HepG2 (cell line): ENCODE results near the gene TACC2. TPM values are rescaled to one million over a fixed set of nuclear protein-coding genes. Genes with fewer than 3 reads are reported as not detected.

Experiments used
- GATAD2A ChIP-seq: IDR thresholded peaks from 2 replicates; pipeline ENCODE4 v1.6.1; 2016
- PRDM4 ChIP-seq: sonication (generic); formaldehyde crosslinking; IDR thresholded peaks from 2 replicates; pipeline ENCODE4 v1.9.0; 2021; ENCODE audit warnings: missing genetic modification reagents, borderline replicate concordance
- ZNF264 ChIP-seq: sonication (generic); formaldehyde crosslinking; IDR thresholded peaks from 2 replicates; pipeline ENCODE4 v1.4.0; 2020; ENCODE audit warnings: missing genetic modification reagents
- ZNF280D ChIP-seq: sonication (generic); formaldehyde crosslinking; IDR thresholded peaks from 2 replicates; pipeline ENCODE4 v1.5.1; 2020; ENCODE audit warnings: mild to moderate bottlenecking, missing genetic modification reagents
- ZNF496 ChIP-seq: sonication (generic); formaldehyde crosslinking; IDR thresholded peaks from 2 replicates; pipeline ENCODE4 v1.8.1; 2023; ENCODE audit warnings: mild to moderate bottlenecking, moderate library complexity, missing genetic modification reagents; ENCODE audit not compliant: insufficient replicate concordance
- polyA plus RNA-seq, 8 experiments: library from polyadenylated mRNA; depleted of rRNA in 3 of 8; stranded (reverse) in 7 of 8; unstranded in 1 of 8; fragments of >200 nt; fragmentation: Illumina TruSeq in 4 of 8; extraction: Trizol in 4 of 8; gene quantifications; 2 replicates each; pipeline versions ENCODE4 v1.2.1 to v1.2.3, GENCODE V29; 2011 to 2016; ENCODE audit warnings: low read depth in 4 of 8, missing spikeins in 1 of 8, mixed read lengths in 1 of 8; ENCODE audit not compliant: insufficient read depth in 1 of 8
- total RNA-seq, 5 experiments: library from RNA; depleted of rRNA; stranded (reverse); fragments of >200 nt; fragmentation: Illumina TruSeq; extraction: Trizol; gene quantifications; 2 replicates each; pipeline ENCODE4 v1.2.3, GENCODE V29; 2016; ENCODE audit warnings: low read depth in 1 of 5
- TF ChIP-seq, protein P1 (sequence below): sonication (generic); formaldehyde crosslinking; IDR thresholded peaks from 2 replicates; pipeline ENCODE4 v1.4.0; 2020; ENCODE audit warnings: missing genetic modification reagents, borderline replicate concordance
- TF ChIP-seq, protein P2 (sequence below): sonication (generic); formaldehyde crosslinking; IDR thresholded peaks from 2 replicates; pipeline ENCODE4 v1.8.0; 2022; ENCODE audit warnings: missing genetic modification reagents, mild to moderate bottlenecking, inconsistent platforms, borderline replicate concordance
- TF ChIP-seq, protein P3 (sequence below), 2 experiments: sonication (generic) in 1 of 2; formaldehyde crosslinking in 1 of 2; IDR thresholded peaks; 2 replicates each; pipeline versions ENCODE4 v1.6.1 to v1.9.0; 2014 to 2022; ENCODE audit warnings: antibody characterized with exemption in 1 of 2, borderline replicate concordance in 1 of 2, inconsistent platforms in 1 of 2, low read depth in 1 of 2, missing genetic modification reagents in 1 of 2

Gene TACC2
- total and polyA plus RNA-seq, 2 of the 13 experiments (the other 11 are each of a cell fraction or from before 2014, with no cell fraction given) = 11.8 to 16.0 TPM

DNA sequence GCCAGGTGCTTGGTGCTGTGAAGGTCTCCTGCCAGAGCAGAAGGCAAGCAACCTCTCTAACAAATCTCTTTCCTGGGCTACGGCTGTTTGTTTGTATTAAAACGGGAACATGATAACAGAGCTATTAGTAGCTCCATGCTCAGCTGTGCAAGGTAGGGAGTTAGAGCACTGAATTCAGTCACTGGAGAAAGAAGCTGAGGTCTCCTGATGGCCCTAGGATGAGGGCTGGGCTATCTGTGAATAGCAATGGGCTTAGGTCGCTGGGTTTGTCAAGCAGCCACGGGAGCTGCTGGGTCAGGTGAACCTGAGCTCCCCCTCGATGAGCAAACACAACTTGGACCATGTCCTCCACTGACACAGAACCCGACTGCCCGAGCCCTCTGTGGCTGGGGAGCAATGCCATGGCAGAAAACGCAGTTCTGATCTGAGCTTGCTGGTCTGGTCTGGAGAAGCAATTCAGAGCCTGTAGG is 24.4 kb downstream of the TACC2 start (continued):
- TF ChIP-seq, protein P1, sequence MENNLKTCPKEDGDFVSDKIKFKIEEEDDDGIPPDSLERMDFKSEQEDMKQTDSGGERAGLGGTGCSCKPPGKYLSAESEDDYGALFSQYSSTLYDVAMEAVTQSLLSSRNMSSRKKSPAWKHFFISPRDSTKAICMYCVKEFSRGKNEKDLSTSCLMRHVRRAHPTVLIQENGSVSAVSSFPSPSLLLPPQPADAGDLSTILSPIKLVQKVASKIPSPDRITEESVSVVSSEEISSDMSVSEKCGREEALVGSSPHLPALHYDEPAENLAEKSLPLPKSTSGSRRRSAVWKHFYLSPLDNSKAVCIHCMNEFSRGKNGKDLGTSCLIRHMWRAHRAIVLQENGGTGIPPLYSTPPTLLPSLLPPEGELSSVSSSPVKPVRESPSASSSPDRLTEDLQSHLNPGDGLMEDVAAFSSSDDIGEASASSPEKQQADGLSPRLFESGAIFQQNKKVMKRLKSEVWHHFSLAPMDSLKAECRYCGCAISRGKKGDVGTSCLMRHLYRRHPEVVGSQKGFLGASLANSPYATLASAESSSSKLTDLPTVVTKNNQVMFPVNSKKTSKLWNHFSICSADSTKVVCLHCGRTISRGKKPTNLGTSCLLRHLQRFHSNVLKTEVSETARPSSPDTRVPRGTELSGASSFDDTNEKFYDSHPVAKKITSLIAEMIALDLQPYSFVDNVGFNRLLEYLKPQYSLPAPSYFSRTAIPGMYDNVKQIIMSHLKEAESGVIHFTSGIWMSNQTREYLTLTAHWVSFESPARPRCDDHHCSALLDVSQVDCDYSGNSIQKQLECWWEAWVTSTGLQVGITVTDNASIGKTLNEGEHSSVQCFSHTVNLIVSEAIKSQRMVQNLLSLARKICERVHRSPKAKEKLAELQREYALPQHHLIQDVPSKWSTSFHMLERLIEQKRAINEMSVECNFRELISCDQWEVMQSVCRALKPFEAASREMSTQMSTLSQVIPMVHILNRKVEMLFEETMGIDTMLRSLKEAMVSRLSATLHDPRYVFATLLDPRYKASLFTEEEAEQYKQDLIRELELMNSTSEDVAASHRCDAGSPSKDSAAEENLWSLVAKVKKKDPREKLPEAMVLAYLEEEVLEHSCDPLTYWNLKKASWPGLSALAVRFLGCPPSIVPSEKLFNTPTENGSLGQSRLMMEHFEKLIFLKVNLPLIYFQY (CRISPR knock-in tag) = peak; percentile 70
- TF ChIP-seq, protein P2, sequence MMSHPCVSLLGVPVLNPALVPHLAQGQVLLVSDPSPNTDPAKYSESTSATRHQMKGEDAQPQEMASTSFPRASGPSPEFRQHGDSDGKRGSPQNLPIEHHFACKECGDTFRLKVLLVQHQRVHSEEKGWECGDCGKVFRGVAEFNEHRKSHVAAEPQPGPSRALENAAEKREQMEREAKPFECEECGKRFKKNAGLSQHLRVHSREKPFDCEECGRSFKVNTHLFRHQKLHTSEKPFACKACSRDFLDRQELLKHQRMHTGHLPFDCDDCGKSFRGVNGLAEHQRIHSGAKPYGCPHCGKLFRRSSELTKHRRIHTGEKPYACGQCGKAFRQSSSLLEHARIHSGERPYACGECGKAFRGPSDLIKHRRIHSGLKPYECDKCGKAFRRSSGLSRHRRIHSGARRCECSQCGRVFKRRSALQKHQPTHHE (CRISPR knock-in tag) = no peak
- TF ChIP-seq, protein P3, sequence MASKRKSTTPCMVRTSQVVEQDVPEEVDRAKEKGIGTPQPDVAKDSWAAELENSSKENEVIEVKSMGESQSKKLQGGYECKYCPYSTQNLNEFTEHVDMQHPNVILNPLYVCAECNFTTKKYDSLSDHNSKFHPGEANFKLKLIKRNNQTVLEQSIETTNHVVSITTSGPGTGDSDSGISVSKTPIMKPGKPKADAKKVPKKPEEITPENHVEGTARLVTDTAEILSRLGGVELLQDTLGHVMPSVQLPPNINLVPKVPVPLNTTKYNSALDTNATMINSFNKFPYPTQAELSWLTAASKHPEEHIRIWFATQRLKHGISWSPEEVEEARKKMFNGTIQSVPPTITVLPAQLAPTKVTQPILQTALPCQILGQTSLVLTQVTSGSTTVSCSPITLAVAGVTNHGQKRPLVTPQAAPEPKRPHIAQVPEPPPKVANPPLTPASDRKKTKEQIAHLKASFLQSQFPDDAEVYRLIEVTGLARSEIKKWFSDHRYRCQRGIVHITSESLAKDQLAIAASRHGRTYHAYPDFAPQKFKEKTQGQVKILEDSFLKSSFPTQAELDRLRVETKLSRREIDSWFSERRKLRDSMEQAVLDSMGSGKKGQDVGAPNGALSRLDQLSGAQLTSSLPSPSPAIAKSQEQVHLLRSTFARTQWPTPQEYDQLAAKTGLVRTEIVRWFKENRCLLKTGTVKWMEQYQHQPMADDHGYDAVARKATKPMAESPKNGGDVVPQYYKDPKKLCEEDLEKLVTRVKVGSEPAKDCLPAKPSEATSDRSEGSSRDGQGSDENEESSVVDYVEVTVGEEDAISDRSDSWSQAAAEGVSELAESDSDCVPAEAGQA (IDR thresholded peaks at IDR 0.05; ENCODE audit: low read depth) = no peak
- TF ChIP-seq, protein P3 (CRISPR knock-in tag; IDR thresholded peaks at IDR 0.05; ENCODE audit: borderline replicate concordance) = 0 out of 2 replicates have a peak, but pooled peaks have one; percentile 33
- TF ChIP-seq ZNF496 (CRISPR knock-in tag) (no peak), ZNF280D (no peak), ZNF264 (0 out of 2 replicates have a peak, but pooled peaks have one; percentile 16), GATAD2A (CRISPR knock-in tag) (0 out of 2 replicates have a peak, but pooled peaks have one; percentile 24), PRDM4 (CRISPR knock-in tag) (no peak)
